SK-N-SH (cell line): ENCODE results near the gene FFAR3. TPM values are rescaled to one million over a fixed set of nuclear protein-coding genes. Genes with fewer than 3 reads are reported as not detected.

Source experiments
- CTCF ChIA-PET: fragments of 300-600, 350-600 bp; formaldehyde crosslinking; extraction: SDS; loops from one replicate; lab custom pipeline; 2021; lab: Yijun Ruan, JAX
- POLR2A ChIA-PET: fragments of 350-600 bp; sonication (Branson Sonifier 250); formaldehyde crosslinking; extraction: SDS; loops from one replicate; lab custom pipeline; 2020; ENCODE audit warnings: antibody characterized with exemption, inconsistent platforms; lab: Yijun Ruan, JAX
- DNase-seq: peaks from one replicate; pipeline ENCODE4 v3.0.0; 2012
- H2AFZ ChIP-seq: fragments of 200-600 bp; sonication (generic); 2 replicates; pipeline ENCODE4 v1.8.1; 2016; ENCODE audit warnings: antibody characterized with exemption, mild to moderate bottlenecking, low read depth
- H3F3A ChIP-seq: fragments of 200-600 bp; sonication (generic); replicated peaks from 2 replicates; pipeline ENCODE3; 2016; ENCODE audit warnings: antibody characterized with exemption, mild to moderate bottlenecking; ENCODE audit not compliant: insufficient read depth
- H3K27ac ChIP-seq, 2 experiments: fragments of 200-500 bp in 1 of 2; fragments of 200-600 bp in 1 of 2; sonication (Bioruptor generic) in 1 of 2; sonication (generic), shearing (Covaris generic) in 1 of 2; 2 replicates each; pipeline versions ENCODE4 v1.5.1 to v1.6.1; 2014 to 2016; ENCODE audit warnings: low read depth in 2 of 2, inconsistent platforms in 1 of 2, low read length in 1 of 2, mild to moderate bottlenecking in 1 of 2, mixed read lengths in 1 of 2
- H3K27me3 ChIP-seq: fragments of 200-600 bp; sonication (generic), shearing (Covaris generic); 2 replicates; pipeline ENCODE4 v1.6.1; 2016; ENCODE audit warnings: mixed run types; ENCODE audit not compliant: insufficient read depth
- H3K36me3 ChIP-seq, 2 experiments: fragments of 200-500 bp in 1 of 2; fragments of 200-600 bp in 1 of 2; sonication (Bioruptor generic) in 1 of 2; sonication (generic) in 1 of 2; replicated peaks in 1 of 2; 2 replicates each; pipeline versions ENCODE3 to v1.5.1; 2014 to 2016; ENCODE audit warnings: low read length in 1 of 2, mild to moderate bottlenecking in 1 of 2; ENCODE audit not compliant: insufficient read depth in 2 of 2, control insufficient read depth in 1 of 2
- H3K4me1 ChIP-seq, 2 experiments: fragments of 200-500 bp in 1 of 2; fragments of 200-600 bp in 1 of 2; sonication (Bioruptor generic) in 1 of 2; sonication (generic), shearing (Covaris generic) in 1 of 2; 2 replicates each; pipeline versions ENCODE4 v1.5.1 to v1.6.1; 2014 to 2016; ENCODE audit warnings: low read depth in 1 of 2, low read length in 1 of 2, mixed run types in 1 of 2; ENCODE audit not compliant: insufficient read depth in 2 of 2, control insufficient read depth in 1 of 2
- H3K4me2 ChIP-seq: fragments of 200-600 bp; sonication (generic), shearing (Covaris generic); 2 replicates; pipeline ENCODE4 v1.6.1; 2017; ENCODE audit warnings: mixed run types
- H3K4me3 ChIP-seq, 2 experiments: fragments of 200-500 bp in 1 of 2; fragments of 200-600 bp in 1 of 2; sonication (Bioruptor generic) in 1 of 2; sonication (generic), shearing (Covaris generic) in 1 of 2; 2 replicates each; pipeline versions ENCODE4 v1.5.1 to v1.8.1; 2014 to 2016; ENCODE audit warnings: low read depth in 2 of 2, inconsistent platforms in 1 of 2, low read length in 1 of 2, mild to moderate bottlenecking in 1 of 2, mixed read lengths in 1 of 2, moderate library complexity in 1 of 2
- H3K79me2 ChIP-seq: fragments of 200-600 bp; sonication (generic); 2 replicates; pipeline ENCODE4 v1.8.1; 2017; ENCODE audit warnings: mild to moderate bottlenecking; ENCODE audit not compliant: insufficient read depth
- H3K9ac ChIP-seq: fragments of 200-600 bp; sonication (generic); 2 replicates; pipeline ENCODE4 v1.6.1; 2017; ENCODE audit warnings: mixed run types
- H3K9me2 ChIP-seq: fragments of 200-600 bp; sonication (generic); 2 replicates; pipeline ENCODE4 v1.6.1; 2017; ENCODE audit warnings: mixed run types
- H3K9me3 ChIP-seq: fragments of 200-600 bp; sonication (generic); 2 replicates; pipeline ENCODE4 v1.6.1; 2017; ENCODE audit warnings: mixed run types, mild to moderate bottlenecking, moderate library complexity
- H4K20me1 ChIP-seq: fragments of 200-600 bp; sonication (generic); 2 replicates; pipeline ENCODE4 v1.6.1; 2017; ENCODE audit warnings: mild to moderate bottlenecking, mixed run types; ENCODE audit not compliant: insufficient read depth
- CHD2 ChIP-seq: fragments of 150-350 bp; IDR thresholded peaks from 2 replicates; pipeline ENCODE4 v1.6.1; 2018; ENCODE audit warnings: low read length; ENCODE audit not compliant: partially characterized antibody
- ELF1 ChIP-seq: IDR thresholded peaks from 2 replicates; pipeline ENCODE4 v1.4.0; 2012
- EP300 ChIP-seq, 2 experiments: IDR thresholded peaks; 2 replicates each; pipeline versions ENCODE4 v1.4.0 to v1.6.1; 2012; ENCODE audit warnings: borderline replicate concordance in 1 of 2, low read depth in 1 of 2, low read length in 1 of 2
- FOXJ3 ChIP-seq: sonication (generic); formaldehyde crosslinking; IDR thresholded peaks from 2 replicates; pipeline ENCODE4 v1.5.1; 2020; ENCODE audit warnings: mild to moderate bottlenecking, missing genetic modification reagents
- FOXM1 ChIP-seq: IDR thresholded peaks from 2 replicates; pipeline ENCODE4 v1.4.0; 2012; ENCODE audit warnings: low read depth, mild to moderate bottlenecking
- GABPA ChIP-seq: IDR thresholded peaks from 2 replicates; pipeline ENCODE4 v1.4.0; 2012; ENCODE audit warnings: low read depth, mild to moderate bottlenecking
- GATA2 ChIP-seq: sonication (generic); formaldehyde crosslinking; IDR thresholded peaks from 2 replicates; pipeline ENCODE4 v1.5.0; 2020; ENCODE audit warnings: mild to moderate bottlenecking, missing genetic modification reagents
- JUND ChIP-seq: IDR thresholded peaks from 2 replicates; pipeline ENCODE4 v1.4.0; 2012
- MEF2A ChIP-seq: IDR thresholded peaks from 2 replicates; pipeline ENCODE4 v1.4.0; 2012; ENCODE audit warnings: low read depth, borderline replicate concordance
- NRF1 ChIP-seq: IDR thresholded peaks from 2 replicates; pipeline ENCODE4 v1.6.1; 2012; ENCODE audit warnings: low read depth, mild to moderate bottlenecking, low read length
- POLR2AphosphoS5 ChIP-seq: IDR thresholded peaks from 2 replicates; pipeline ENCODE4 v1.6.1; 2012; ENCODE audit warnings: low read depth, low read length
- REST ChIP-seq: IDR thresholded peaks from 2 replicates; pipeline ENCODE4 v1.6.1; 2012; ENCODE audit warnings: mild to moderate bottlenecking, low read depth, low read length, moderate library complexity
- RXRA ChIP-seq: IDR thresholded peaks from 2 replicates; pipeline ENCODE4 v1.4.0; 2012; ENCODE audit warnings: low read depth, mild to moderate bottlenecking, borderline replicate concordance
- SIN3A ChIP-seq: IDR thresholded peaks from 2 replicates; pipeline ENCODE4 v1.6.1; 2012; ENCODE audit warnings: low read depth, mild to moderate bottlenecking, low read length, moderate library complexity, borderline replicate concordance
- SMC3 ChIP-seq: IDR thresholded peaks from 2 replicates; pipeline ENCODE4 v1.6.1; 2012; ENCODE audit warnings: low read depth, low read length, improper control_type of control experiment
- TAF1 ChIP-seq: IDR thresholded peaks from 2 replicates; pipeline ENCODE4 v1.6.1; 2012; ENCODE audit warnings: low read depth, mild to moderate bottlenecking, low read length, moderate library complexity, borderline replicate concordance
- USF2 ChIP-seq: fragments of 150-350 bp; IDR thresholded peaks from 2 replicates; pipeline ENCODE4 v1.6.1; 2017; ENCODE audit warnings: antibody characterized with exemption, low read length, low read depth, borderline replicate concordance
- YY1 ChIP-seq: IDR thresholded peaks from 2 replicates; pipeline ENCODE4 v1.4.0; 2012; ENCODE audit warnings: low read depth, mild to moderate bottlenecking
- ZBTB33 ChIP-seq: IDR thresholded peaks from 2 replicates; pipeline ENCODE4 v1.4.0; 2012; ENCODE audit warnings: low read depth, borderline replicate concordance
- WGBS: methylation state at CpG from one replicate; pipeline ENCODE4 v1.1.6; 2017; ENCODE audit warnings: low lambda C conversion rate; 5-methylcytosine and 5-hydroxymethylcytosine counted together
- polyA plus RNA-seq, 3 experiments: library from polyadenylated mRNA; depleted of rRNA; stranded (reverse); fragments of >200 nt; gene quantifications; 2 replicates each; pipeline ENCODE4 v1.2.3, GENCODE V29; 2012
- TF ChIP-seq, protein P1 (sequence below): IDR thresholded peaks from 2 replicates; pipeline ENCODE4; 2012

The FFAR3 gene
- polyA plus RNA-seq, 1 of the 3 experiments (the other 2 are of a cell fraction), result not detected

DNA sequence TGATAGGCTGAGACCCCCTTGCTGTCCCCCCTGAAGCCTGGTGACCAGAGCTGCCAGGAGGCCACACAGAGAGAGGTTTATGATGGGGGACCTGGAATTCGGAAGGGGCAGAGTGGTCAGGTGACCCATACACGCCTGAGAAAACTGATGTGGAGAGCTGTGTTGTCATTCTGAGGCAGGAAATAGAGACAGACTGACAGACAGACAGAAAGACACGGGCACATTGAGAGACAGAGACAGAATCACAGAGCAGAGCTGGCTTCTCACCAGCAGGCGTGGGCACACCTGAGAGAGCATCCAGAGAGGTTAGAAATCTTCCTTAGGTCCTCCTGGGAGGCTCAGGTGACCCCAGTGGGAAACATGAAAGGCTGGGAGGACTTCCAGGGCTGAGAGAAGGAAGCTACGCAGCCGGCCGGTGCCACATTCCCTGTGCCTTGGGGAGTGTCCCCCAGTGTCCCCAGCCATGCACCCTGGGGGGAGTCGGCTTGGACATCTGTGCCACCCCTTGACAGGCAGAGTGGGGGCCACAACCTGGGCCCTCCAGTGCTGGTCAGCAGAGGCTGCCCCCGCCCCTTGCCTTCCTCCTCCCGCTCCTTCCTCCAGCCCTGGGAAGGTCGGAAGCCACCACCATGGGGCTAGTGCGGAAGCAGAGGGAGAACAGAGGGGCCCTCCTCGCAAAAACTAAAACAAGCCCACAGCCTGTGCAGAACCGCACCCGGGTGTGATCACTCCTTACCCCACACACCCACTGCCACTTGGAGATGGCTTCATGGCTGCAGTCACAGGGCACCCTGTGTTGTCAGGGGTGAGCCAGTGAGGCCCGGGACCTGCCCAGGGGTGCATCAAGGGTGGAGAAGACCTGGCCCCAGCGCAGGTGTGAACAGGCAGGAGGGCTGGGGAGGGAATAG lies 8.4 kb upstream of the FFAR3 start:
- no peak overlapping the region for H3K4me2 ChIP-seq
- H3K9me2 ChIP-seq, result no peaks in the 10 kb centered on the region
- H3K9me3 ChIP-seq, result no peaks in the 10 kb centered on the region
- H3K4me3 ChIP-seq, result no peak overlapping the region
- no peaks in the 10 kb centered on the region for H3F3A ChIP-seq
- WGBS, result 20% methylated on average over 11 of the region's 17 CpGs
- H2AFZ ChIP-seq, result no peak overlapping the region
- no peaks in the 10 kb centered on the region for H3K4me1 ChIP-seq
- POLR2A ChIA-PET, result no interaction called here
- no peak for DNase-seq
- no peaks in the 10 kb centered on the region for H3K79me2 ChIP-seq
- H4K20me1 ChIP-seq, result no peaks in the 10 kb centered on the region
- H3K36me3 ChIP-seq, result no peaks in the 10 kb centered on the region
- CTCF ChIA-PET, result interaction anchor here (0.7 to 3.3 kb wide), 6 partner anchors 37 to 160 kb away, joined by 3 to 16 read pairs (median 3); no protein-coding TSS in a partner anchor
- TF ChIP-seq SIN3A (no peak), ELF1 (no peak), JUND (no peak), USF2 (no peak), REST (no peak), GATA2 (no peak)
- no peak overlapping the region for H3K27ac ChIP-seq
- H3K27me3 ChIP-seq, result peaks cover 81% of the 10 kb centered on the region
- no peak overlapping the region for H3K9ac ChIP-seq

DNA sequence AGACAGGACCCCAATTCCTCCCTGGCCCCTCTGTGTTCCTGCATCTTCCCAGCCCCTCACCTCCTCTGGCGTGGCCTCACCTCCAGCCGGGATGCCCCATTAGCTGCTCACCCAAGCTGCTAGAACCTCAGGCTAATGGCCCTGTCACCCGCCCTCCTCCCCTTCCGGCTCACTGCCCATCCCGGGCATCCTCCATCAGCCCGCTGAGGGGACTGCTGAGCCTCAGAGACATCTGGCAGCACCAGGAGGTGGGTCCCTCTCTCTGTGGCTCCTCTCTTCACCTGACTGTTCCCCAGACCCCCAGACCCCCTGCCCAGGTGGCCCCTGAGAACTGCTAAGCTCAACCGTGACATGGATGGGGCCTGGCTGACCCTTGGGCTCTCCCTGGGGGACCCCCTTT lies 7.7 kb upstream of the FFAR3 start:
- no peak for DNase-seq
- no peak overlapping the region for H3K4me3 ChIP-seq
- H4K20me1 ChIP-seq, result no peaks in the 10 kb centered on the region
- 20% methylated on average over 2 of the region's 7 CpGs for WGBS
- no peaks in the 10 kb centered on the region for H3K9me2 ChIP-seq
- no peaks in the 10 kb centered on the region for H3K79me2 ChIP-seq
- peaks cover 80% of the 10 kb centered on the region for H3K27me3 ChIP-seq
- no peak for TF ChIP-seq EP300 (IDR thresholded peaks at IDR 0.05; ENCODE audit: borderline replicate concordance in 1 of 2, low read depth in 1 of 2, low read length in 1 of 2)
- no peak for TF ChIP-seq POLR2AphosphoS5
- TF ChIP-seq GABPA, result no peak
- TF ChIP-seq CHD2, result no peak
- no peak for TF ChIP-seq SMC3
- no peak for TF ChIP-seq MEF2A
- no peak for TF ChIP-seq ZBTB33
- no peak for TF ChIP-seq TAF1
- TF ChIP-seq RXRA, result no peak
- TF ChIP-seq FOXJ3 (CRISPR knock-in tag), result no peak
- no peak for TF ChIP-seq YY1
- no peak for TF ChIP-seq NRF1
- TF ChIP-seq FOXM1, result no peak
- TF ChIP-seq, protein P1, sequence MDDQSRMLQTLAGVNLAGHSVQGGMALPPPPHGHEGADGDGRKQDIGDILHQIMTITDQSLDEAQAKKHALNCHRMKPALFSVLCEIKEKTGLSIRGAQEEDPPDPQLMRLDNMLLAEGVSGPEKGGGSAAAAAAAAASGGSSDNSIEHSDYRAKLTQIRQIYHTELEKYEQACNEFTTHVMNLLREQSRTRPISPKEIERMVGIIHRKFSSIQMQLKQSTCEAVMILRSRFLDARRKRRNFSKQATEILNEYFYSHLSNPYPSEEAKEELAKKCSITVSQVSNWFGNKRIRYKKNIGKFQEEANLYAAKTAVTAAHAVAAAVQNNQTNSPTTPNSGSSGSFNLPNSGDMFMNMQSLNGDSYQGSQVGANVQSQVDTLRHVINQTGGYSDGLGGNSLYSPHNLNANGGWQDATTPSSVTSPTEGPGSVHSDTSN, result no peak
- TF ChIP-seq JUND, result no peak
- TF ChIP-seq, all 33 proteins: peak for 0
- no peak overlapping the region for H2AFZ ChIP-seq
- H3K27ac ChIP-seq, result no peak overlapping the region
- H3K36me3 ChIP-seq, result no peaks in the 10 kb centered on the region
- H3K4me2 ChIP-seq, result no peak overlapping the region
- H3K9me3 ChIP-seq, result no peaks in the 10 kb centered on the region
- ChIA-PET CTCF (interaction anchor here (1.2 kb wide), 1 partner anchor 145 kb away, joined by 9 read pairs; no protein-coding TSS in a partner anchor), POLR2A (no interaction called here)
- no peaks in the 10 kb centered on the region for H3K4me1 ChIP-seq
- no peak overlapping the region for H3K9ac ChIP-seq
- no peaks in the 10 kb centered on the region for H3F3A ChIP-seq
